Natural killer cell treated with Interleukin-12 subunit alpha and Interleukin-12 subunit beta and Interleukin-15 and Interleukin-18, amount 100 ng/mL, for 72 hours (primary cell): Measurements from ENCODE around the gene ITPKB. TPM values are rescaled to one million over a fixed set of nuclear protein-coding genes. Genes with fewer than 3 reads are reported as not detected.
A peak's percentile ranks its signal among the peaks of the same experiment; 100 is the strongest.
"Not testable (repeated sequence)": the region's sequence is repeated elsewhere in the genome, so short reads cannot be mapped to it uniquely, and the experiment has no call there.

Source experiments
- ATAC-seq, 2 donors: fragments of 150-1000 bp; cut with Tn5 transposase in 1 of 2; sonication (Bioruptor Pico), chemical (Tn5 transposase) in 1 of 2; 2 replicates each; pipeline ENCODE4 v1.10.0; 2021
- DNase-seq: peaks from one replicate; pipeline ENCODE4 v3.0.0; 2022; ENCODE audit warnings: low spot score
- H3K27ac Mint-ChIP-seq, 2 donors: 1 replicate in 1 of 2; 2 replicates in 1 of 2; pipeline ENCODE4 v1.8.0; 2022; ENCODE audit warnings: mixed read lengths in 2 of 2, mild to moderate bottlenecking in 1 of 2, moderate library complexity in 1 of 2
- H3K27me3 Mint-ChIP-seq, 2 donors: 1 replicate in 1 of 2; 2 replicates in 1 of 2; pipeline ENCODE4 v1.8.0; 2022; ENCODE audit warnings: mixed read lengths in 2 of 2
- H3K36me3 Mint-ChIP-seq: one replicate; pipeline ENCODE4 v1.8.0; 2022; ENCODE audit warnings: mixed read lengths
- H3K4me1 Mint-ChIP-seq, 2 donors: 1 replicate in 1 of 2; 2 replicates in 1 of 2; pipeline ENCODE4 v1.8.0; 2022; ENCODE audit warnings: low read depth in 2 of 2, mixed read lengths in 2 of 2, mild to moderate bottlenecking in 1 of 2
- H3K4me3 Mint-ChIP-seq: one replicate; pipeline ENCODE4 v1.8.0; 2022; ENCODE audit warnings: mixed read lengths
- H3K9me3 Mint-ChIP-seq: 2 replicates; pipeline ENCODE4 v1.8.0; 2022; ENCODE audit warnings: mixed read lengths
- total RNA-seq, 2 donors: library from RNA; stranded (reverse); gene quantifications; one replicate each; pipeline ENCODE4 v1.2.3, GENCODE V29; 2022

ITPKB gene
- total RNA-seq, 2 donors from 2014 or later = 27.2 to 35.2 TPM

DNA sequence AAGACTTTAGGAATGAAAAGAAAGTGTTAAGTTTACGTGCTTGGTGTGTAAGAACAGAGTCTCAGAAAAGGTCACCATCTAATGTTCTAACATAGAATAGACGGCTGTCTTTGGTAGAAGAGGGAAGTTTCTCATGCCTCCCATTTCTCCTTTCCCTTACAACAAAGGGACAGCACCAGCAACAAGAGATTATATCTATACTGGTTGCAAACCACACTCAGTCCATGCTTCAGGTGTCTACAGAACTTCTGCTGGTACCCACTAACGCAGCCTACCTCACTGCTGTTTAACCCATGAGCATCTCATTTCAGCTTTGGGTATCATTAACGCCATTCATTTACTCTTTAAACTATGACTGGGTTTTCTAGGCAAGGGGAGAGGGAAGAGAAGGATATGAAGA, 9.2 kb upstream of the ITPKB start:
- H3K36me3 Mint-ChIP-seq = no peaks in the 10 kb centered on the region
- H3K4me3 Mint-ChIP-seq = no peak overlapping the region
- H3K4me1 Mint-ChIP-seq = peaks cover 2% of the 10 kb centered on the region in 2 donors
- H3K27me3 Mint-ChIP-seq = peaks cover 0 to 2% of the 10 kb centered on the region in 2 donors
- no peaks in the 10 kb centered on the region for H3K9me3 Mint-ChIP-seq
- no peak overlapping the region for H3K27ac Mint-ChIP-seq
- ATAC-seq (no peak), DNase-seq (no peak)

DNA sequence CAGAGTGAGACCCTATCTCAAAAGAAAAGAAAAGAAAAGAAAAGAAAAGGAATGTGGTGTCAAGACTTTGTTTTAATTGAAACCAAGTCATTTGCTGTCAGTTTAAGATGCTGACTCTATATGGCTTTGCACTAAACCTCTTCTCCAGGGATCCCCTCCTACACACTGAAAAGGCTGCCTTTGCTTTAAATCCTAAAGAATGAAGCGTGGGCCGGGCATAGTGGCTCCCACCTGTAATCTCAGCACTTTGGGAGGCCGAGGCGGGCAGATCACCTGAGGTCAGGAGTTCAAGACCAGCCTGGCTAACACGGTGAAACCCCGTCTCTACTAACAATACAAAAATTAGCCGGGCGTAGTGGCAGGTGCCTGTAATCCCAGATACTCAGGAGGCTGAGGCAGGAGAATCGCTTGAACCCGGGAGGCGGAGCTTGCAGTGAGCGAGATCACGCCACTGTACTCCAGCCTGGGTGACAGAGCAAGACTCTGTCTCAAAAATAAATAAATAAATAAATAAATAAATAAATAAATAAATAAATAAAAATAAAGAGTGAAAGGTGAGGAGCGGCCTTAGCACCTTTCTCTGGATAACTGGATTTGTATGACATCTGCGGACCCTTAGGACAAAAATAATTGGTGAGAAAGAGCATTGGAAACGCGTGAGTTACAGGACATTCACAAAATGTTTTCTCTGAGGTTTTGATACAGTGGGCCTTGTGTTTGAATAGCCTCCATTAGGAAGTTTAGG, 8.6 kb upstream of the ITPKB start:
- not testable (repeated sequence) for H3K4me3 Mint-ChIP-seq, H3K9me3 Mint-ChIP-seq, ATAC-seq, H3K36me3 Mint-ChIP-seq, DNase-seq, H3K27ac Mint-ChIP-seq, H3K27me3 Mint-ChIP-seq, H3K4me1 Mint-ChIP-seq

DNA sequence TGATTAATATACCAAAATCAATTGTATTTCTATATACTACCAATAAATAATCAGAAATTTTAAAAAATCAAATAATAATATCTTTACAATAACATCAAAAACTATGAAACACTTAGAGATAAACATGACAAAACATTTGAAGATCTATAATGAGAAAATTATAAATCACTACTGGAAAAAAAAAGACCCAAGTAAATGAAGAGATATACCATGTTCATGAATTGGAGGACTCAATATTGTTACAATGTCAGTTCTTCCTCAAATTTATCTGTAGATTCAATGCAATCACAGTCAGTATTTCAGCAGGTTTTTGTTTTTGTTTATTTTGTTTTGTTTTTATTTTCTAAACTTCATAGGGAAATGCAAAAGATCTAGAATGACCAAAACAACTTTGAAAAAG, 4.2 kb upstream of the ITPKB start:
- Mint-ChIP-seq H3K27ac (peak overlapping the region in 1 of 2 donors; percentile 22), H3K4me1 (peaks cover 0 to 4% of the 10 kb centered on the region in 2 donors), H3K4me3 (no peak overlapping the region), H3K27me3 (no peaks in the 10 kb centered on the region), H3K9me3 (no peaks in the 10 kb centered on the region), H3K36me3 (no peaks in the 10 kb centered on the region)
- no peak for DNase-seq
- no peak for ATAC-seq

DNA sequence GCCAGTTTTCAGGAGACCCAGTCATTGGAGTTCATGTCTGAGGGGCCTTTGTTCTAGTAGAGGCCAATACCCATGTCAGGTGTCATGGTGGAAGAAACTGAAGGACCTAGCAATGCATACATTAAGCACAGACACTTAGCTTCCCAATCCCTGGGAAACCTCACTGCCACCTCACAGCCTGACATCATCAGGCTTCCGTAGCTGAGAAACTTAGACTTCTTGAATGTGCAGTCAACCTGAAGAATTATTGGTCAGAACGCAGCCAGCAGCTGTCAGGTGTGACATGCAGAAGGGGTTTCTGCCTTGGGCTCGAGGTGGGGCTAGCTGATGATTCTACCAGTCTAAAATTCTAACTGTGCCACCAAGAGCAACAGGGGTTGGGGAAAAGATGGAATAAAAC, 1.9 kb upstream of the ITPKB start:
- H3K9me3 Mint-ChIP-seq = no peaks in the 10 kb centered on the region
- H3K27me3 Mint-ChIP-seq = no peaks in the 10 kb centered on the region
- H3K4me3 Mint-ChIP-seq = no peak overlapping the region
- H3K36me3 Mint-ChIP-seq = no peaks in the 10 kb centered on the region
- DNase-seq (no peak), ATAC-seq (no peak)
- peaks cover 2 to 4% of the 10 kb centered on the region in 2 donors for H3K4me1 Mint-ChIP-seq
- H3K27ac Mint-ChIP-seq = no peak overlapping the region

DNA sequence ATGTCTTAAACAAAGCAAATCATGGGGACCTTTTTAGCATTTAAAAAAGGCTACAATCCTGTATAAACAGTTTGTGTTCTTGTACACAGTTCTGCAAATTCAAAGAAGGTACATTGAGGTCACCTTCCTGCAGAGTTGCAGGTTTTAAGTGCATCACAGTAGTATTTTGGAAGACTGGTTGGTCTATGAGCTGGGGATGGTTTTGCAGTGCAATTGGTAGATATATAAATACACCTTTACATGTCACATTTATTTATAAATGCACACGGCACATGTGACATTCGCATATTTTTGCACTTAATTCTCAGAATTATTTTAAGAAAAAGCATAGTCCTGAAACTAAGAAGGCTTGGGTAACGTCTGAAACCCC, 599 bp upstream of the ITPKB start:
- H3K27ac Mint-ChIP-seq = peak overlapping the region; percentile 69 to 96

DNA sequence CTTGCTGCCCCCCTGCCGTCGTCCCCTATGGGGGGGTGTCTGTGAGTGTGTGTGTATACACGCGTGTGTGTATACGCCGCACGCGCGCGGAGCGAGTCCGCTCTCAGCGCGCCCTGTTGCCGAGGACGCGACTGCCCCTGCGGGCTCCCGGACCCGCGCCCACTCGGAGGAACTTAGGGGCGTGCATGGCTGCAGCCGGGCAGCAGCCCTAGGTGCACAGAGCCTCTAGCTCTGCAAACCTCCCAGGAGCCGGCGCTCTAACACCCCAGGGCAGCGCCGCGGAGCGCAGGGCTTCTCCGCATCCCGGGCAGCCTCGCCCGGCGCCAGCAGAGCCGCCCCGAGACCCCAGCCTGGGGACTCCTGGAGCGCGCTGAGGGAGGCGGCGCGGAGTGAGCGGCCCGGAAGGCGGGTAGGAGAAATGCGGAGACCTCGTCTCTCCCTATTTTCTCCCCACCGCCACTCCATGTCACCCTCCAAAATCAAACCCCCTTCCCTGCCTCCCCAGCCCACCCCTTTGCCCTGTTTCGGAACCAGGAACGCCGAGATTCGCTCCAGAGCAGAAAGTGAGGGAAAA, 574 bp downstream of the ITPKB start:
- H3K27ac Mint-ChIP-seq = peak overlapping the region; percentile 69 to 96
- peaks cover 21 to 27% of the 10 kb centered on the region in 2 donors for H3K4me1 Mint-ChIP-seq
- no peaks in the 10 kb centered on the region for H3K27me3 Mint-ChIP-seq
- peaks cover 12% of the 10 kb centered on the region for H3K36me3 Mint-ChIP-seq
- no peak for DNase-seq
- H3K9me3 Mint-ChIP-seq = no peaks in the 10 kb centered on the region
- ATAC-seq = peak; percentile 56 to 66
- H3K4me3 Mint-ChIP-seq = peak overlapping the region; percentile 83

More for the DNA sequence above, 599 bp upstream of the ITPKB start:
- peaks cover 9 to 16% of the 10 kb centered on the region in 2 donors for H3K4me1 Mint-ChIP-seq
- ATAC-seq (no peak), DNase-seq (no peak)
- H3K4me3 Mint-ChIP-seq = peak overlapping the region; percentile 83
- H3K9me3 Mint-ChIP-seq = no peaks in the 10 kb centered on the region
- no peaks in the 10 kb centered on the region for H3K27me3 Mint-ChIP-seq
- peaks cover 6% of the 10 kb centered on the region for H3K36me3 Mint-ChIP-seq

DNA sequence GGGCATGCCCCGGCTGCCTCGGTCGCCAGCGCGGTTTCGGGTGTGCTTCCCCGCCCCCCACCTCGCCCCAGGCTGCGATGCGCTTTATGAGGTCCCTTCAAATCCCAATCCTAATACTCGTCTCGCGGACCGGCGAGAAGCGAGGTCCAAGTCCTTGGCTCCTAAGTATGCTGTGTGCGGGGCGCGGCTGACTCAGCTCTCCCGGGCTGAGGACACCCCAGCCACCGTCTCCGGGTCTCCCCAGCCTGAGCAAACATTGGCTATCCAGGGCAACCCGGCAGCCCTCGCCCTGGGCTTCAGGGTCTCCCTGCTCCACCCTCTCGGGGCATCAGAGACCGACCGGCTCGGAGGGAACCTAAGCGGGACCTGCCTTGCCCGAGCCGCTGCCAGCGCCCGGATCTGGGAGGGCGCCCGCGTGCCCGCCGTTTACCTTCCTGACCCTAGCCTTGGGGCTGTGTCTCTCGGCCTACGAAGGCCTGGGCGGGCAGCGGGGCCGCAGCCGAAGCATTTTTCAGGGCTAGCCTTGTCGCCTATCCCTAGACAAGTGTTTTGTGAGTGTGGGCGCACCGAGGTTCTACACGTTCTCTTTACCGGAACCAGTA, 1.2 kb downstream of the ITPKB start:
- Mint-ChIP-seq H3K27me3 (no peaks in the 10 kb centered on the region), H3K4me1 (peaks cover 27 to 33% of the 10 kb centered on the region in 2 donors), H3K9me3 (no peaks in the 10 kb centered on the region), H3K27ac (peak overlapping the region; percentile 69 to 96), H3K36me3 (peaks cover 15% of the 10 kb centered on the region), H3K4me3 (peak overlapping the region; percentile 83)
- DNase-seq = no peak
- ATAC-seq = peak; percentile 62 to 69

DNA sequence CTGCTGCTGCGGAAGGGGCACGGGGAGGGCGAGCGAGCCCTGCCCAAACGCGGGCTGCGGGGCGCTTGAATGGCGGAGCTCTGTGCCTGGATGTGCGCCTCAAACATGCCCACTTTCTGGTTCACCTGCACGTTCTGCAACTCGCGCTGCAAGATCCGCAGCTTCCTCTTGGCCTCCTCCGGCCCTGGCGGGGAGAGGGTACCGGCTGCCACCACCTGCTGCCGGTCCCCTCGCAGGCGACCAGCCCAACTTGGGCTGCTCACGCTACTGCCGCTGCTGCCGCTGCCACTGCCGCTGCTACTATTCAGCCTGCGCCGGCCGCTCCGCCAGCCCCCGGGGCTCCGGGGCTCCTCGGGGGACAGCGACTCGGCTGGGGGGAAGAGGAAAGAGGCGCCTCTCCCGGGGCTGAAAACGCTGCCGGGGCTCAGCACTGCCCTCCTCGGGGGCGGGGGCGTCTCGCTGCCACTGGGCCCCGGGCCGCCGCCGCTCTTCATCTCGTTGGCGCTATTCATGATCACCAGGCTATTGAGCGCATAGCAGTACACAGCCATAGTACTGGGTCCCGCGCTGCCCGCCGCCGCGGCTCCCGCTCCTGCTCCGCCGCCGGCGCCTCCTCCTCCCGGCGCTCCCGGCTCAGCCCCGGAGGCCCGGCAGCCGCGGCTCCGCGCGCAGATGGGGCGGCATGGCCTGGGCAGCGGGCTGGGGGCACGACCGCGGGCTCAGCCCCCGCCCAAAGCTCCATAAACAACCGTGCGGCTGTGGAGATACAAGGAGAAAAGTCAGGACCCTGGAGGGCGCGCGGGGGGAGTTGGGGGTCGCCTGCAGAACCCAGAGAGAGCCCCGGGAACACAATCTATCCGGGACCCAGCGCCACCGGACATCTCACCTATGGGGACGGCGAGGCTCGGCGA, 1.9 kb downstream of the ITPKB start:
- ATAC-seq = peak; percentile 68 to 69

DNA sequence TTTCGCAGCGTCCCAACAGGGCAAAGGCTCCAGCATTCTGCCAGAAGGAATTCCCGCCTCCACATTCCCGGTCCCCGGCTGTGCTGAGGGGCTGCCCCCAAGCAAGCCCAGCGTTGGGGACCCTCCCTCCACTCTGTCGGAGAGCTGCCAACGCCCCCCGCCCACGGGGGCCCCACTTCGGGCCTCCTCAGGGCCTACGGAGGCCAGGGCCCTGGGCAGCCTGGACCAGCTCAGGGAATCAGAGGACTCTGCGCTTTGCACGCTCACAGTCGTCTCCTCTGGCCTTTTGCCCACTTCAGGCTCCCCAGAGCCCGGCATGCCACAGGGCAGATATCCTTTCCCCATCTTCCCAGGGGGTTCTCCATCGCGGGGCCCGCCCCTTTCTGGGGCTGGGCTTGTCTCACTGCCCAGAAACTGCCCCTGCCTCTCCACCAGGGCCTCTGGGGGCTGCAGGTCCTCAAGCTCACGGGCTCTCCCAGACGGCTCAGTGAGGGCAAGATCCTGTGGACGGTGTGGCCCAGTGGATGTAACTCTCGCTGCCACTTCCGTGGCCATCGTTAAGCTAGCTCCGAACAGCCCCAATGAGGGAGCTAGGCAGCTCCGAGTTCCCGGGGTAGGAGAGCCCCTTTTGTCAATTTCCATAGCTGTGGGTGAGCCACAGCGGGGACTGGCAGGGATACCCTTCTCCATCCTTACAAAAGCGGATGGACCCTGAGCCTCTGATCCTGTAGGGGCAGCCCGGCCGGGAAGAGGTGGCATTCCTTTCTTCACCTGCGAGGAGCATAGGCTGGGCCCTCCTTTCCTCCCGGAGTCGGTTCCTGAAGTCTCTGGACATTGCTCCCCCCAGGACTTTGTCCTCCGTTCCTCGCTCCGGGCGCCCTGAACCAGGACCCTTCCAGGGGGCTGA, 2.8 kb downstream of the ITPKB start:
- H3K4me3 Mint-ChIP-seq = peak overlapping the region; percentile 83
- H3K27me3 Mint-ChIP-seq = no peaks in the 10 kb centered on the region
- H3K9me3 Mint-ChIP-seq = no peaks in the 10 kb centered on the region
- no peak for ATAC-seq
- DNase-seq = no peak
- H3K27ac Mint-ChIP-seq = no peak overlapping the region
- H3K36me3 Mint-ChIP-seq = peaks cover 22% of the 10 kb centered on the region
- peaks cover 35 to 45% of the 10 kb centered on the region in 2 donors for H3K4me1 Mint-ChIP-seq

More for the DNA sequence above, 1.9 kb downstream of the ITPKB start:
- peak overlapping the region; percentile 83 for H3K4me3 Mint-ChIP-seq
- H3K27ac Mint-ChIP-seq = peak overlapping the region in 1 of 2 donors; percentile 96
- no peak for DNase-seq
- peaks cover 31 to 38% of the 10 kb centered on the region in 2 donors for H3K4me1 Mint-ChIP-seq
- no peaks in the 10 kb centered on the region for H3K27me3 Mint-ChIP-seq
- no peaks in the 10 kb centered on the region for H3K9me3 Mint-ChIP-seq
- peaks cover 19% of the 10 kb centered on the region for H3K36me3 Mint-ChIP-seq

DNA sequence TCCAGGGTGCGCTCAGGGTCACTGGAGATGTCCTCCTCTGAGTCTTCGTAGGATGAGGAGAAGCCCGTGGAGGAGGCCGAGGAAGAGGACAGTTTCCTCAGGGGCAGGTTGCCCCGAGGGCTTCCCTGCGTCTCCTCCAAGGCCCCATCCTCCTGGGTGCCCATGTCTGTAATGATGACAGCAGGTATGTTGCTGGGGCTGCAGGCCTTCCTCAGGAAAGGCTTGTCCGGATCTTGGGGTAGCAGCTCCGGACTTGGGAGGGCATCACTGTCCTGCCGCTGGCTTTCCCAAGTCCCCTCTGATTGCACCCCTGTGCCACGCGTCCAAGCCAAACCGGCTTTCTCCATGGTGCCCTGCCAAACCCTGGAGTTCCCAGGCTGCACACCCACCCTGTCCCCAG, 3.5 kb downstream of the ITPKB start:
- ATAC-seq (no peak), DNase-seq (no peak)
- no peaks in the 10 kb centered on the region for H3K27me3 Mint-ChIP-seq

DNA sequence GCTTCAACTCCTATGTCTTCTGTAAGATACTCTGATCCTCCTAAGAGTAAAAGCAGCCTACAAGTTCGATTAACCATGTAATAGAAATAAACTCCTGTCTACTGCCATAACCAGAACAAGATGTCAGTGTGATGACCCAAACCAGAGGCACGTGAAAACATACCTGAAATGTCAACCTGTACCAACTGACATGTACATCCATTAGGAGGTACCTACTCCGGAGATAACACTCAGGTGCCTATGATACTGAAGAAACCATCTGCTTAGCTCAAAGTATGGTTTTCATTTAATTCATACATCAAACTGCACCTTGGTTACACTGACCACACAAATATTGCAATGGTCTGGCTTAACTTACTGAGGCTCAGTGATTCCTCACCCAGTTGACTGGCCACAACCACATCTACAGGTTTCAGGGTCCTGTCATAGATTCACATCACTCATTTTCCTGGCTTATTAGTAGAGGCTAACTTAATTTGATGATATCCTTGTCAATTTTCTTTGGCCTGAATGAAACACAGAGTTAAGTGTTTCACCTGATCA, 4.4 kb downstream of the ITPKB start:
- peak overlapping the region in 1 of 2 donors; percentile 88 for H3K27ac Mint-ChIP-seq

More for the DNA sequence above, 3.5 kb downstream of the ITPKB start:
- Mint-ChIP-seq H3K4me1 (peaks cover 42 to 52% of the 10 kb centered on the region in 2 donors), H3K4me3 (peak overlapping the region; percentile 82), H3K9me3 (no peaks in the 10 kb centered on the region), H3K36me3 (peaks cover 28% of the 10 kb centered on the region), H3K27ac (no peak overlapping the region)

DNA sequence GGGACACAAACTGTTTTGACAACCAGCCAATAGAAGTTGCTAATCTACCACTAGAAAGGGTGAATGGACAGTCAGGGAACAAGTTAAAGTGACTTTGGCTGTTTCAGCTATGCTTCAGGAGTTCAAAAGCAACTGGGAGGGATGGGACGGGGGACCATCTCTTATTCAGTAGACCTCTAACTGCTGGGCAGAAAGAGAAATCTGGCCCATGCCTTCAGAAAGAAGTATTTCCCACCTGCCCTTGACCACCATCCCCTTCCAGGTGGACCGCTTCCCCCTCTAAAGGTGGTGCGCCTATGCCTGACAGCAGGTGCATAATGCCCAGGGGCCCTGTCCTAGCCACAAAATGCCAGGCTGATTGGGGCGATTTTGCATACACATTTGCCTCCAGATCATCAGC, 5.2 kb downstream of the ITPKB start:
- Mint-ChIP-seq H3K9me3 (no peaks in the 10 kb centered on the region), H3K27me3 (no peaks in the 10 kb centered on the region), H3K4me3 (peak overlapping the region; percentile 82), H3K36me3 (peaks cover 32% of the 10 kb centered on the region), H3K27ac (peak overlapping the region; percentile 51 to 88), H3K4me1 (peaks cover 52 to 59% of the 10 kb centered on the region in 2 donors)
- ATAC-seq (no peak), DNase-seq (no peak)

More for the DNA sequence above, 4.4 kb downstream of the ITPKB start:
- Mint-ChIP-seq H3K4me1 (peaks cover 50 to 56% of the 10 kb centered on the region in 2 donors), H3K9me3 (no peaks in the 10 kb centered on the region), H3K4me3 (peak overlapping the region; percentile 82), H3K36me3 (peaks cover 32% of the 10 kb centered on the region), H3K27me3 (no peaks in the 10 kb centered on the region)
- ATAC-seq = no peak
- no peak for DNase-seq
